Peyer's patch (tissue), 4 donors: ENCODE data around the gene PTPN6.

Experiments
- POLR2A ChIP-seq, 2 donors: fragments of 450-650 bp; IDR thresholded peaks; one replicate each; pipeline ENCODE4 v1.5.1; 2017; ENCODE audit warnings: antibody characterized with exemption in 2 of 2, mild to moderate bottlenecking in 2 of 2, moderate library complexity in 2 of 2
- TF ChIP-seq, protein P1 (sequence below), 6 experiments: fragments of 450-650 bp in 4 of 6; fragments of 200-600 bp in 2 of 6; sonication (generic) in 1 of 6; IDR thresholded peaks; one replicate each; pipeline ENCODE4 v1.5.1; 2017 to 2019; ENCODE audit warnings: antibody characterized with exemption in 6 of 6, mild to moderate bottlenecking in 3 of 6, moderate library complexity in 1 of 6

DNA sequence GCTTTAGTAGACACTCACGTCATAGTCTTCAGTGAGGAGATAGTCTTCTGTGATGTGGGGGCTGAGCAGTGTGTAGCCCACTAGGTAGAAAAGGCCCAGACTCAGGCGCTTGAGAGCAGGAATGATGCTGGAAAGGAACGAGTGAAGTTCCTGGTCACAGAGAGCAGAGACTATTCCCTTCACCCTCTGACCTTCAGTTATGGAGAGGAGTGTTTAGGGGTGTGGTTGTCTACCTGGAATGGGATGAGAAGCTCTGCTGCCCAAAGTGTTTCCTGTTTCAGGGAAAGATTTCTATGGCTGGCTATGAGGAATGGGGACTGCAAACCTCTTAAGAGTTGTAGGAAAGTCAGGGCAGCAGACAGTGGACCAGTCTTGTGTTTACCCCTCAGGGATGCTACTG is 28.3 kb downstream of the PTPN6 start:
- TF ChIP-seq, protein P1, sequence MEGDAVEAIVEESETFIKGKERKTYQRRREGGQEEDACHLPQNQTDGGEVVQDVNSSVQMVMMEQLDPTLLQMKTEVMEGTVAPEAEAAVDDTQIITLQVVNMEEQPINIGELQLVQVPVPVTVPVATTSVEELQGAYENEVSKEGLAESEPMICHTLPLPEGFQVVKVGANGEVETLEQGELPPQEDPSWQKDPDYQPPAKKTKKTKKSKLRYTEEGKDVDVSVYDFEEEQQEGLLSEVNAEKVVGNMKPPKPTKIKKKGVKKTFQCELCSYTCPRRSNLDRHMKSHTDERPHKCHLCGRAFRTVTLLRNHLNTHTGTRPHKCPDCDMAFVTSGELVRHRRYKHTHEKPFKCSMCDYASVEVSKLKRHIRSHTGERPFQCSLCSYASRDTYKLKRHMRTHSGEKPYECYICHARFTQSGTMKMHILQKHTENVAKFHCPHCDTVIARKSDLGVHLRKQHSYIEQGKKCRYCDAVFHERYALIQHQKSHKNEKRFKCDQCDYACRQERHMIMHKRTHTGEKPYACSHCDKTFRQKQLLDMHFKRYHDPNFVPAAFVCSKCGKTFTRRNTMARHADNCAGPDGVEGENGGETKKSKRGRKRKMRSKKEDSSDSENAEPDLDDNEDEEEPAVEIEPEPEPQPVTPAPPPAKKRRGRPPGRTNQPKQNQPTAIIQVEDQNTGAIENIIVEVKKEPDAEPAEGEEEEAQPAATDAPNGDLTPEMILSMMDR (IDR thresholded peaks at IDR 0.05): no peak
- TF ChIP-seq POLR2A (IDR thresholded peaks at IDR 0.05): no peak
